ENCODE measurements around the gene KAT5.
"Not testable (repeated sequence)": the region's sequence is repeated elsewhere in the genome, so short reads cannot be mapped to it uniquely, and the experiment has no call there.

The KAT5 gene

DNA sequence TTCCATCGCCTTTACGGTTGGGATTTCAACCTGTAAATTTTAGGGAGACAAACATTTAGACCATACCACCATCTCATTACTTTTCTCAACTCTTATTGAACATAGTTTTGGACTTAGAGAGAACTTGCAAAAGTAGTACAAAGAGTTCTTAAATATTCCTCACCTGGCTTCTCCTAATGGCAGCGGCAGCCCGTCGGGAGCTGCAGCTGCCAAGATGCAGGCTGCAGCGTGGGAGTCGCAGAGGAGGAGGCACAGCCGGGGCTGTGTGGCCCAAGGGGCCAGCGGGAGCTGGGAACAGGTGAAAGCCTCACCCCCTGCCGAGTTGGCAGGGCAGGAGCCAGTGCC lies 31.6 kb downstream of the KAT5 start:
- DNase-seq (ENCODE audit: low read depth in 1 of 2, low spot score in 1 of 2): no peak

DNA sequence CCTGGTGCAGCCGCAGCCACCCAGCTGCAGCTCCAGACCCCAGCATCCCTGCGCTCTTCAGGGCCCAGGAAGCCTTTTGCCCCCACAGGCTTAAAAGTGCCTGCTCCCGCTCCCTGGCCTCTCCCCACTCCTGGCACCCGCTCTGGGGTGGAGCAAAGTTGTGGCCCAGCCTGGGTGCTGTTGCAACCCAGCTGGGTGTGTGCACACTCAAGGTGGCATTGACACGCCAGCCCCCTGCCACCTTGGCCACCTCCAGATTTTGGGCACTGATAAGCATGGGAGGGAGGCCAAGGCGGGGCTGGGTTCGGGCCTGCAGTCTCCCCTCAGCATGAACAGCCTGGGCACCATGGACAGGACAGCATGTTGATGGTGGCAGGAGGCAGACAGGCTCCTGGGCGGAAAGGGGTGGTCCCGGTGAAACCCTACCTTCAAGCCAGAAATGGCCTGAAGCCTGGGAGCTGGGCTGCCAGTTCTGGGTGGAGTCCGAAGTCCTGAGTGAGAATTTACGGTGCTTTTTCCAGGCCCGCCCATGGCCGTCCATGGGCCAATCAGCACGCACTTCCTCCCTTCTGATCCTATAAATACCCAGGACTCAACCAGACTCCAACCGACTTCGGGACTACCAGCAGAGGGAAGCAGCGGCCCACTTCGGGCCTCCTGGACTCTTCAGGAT lies 32.1 kb downstream of the KAT5 start:
- DNase-seq (ENCODE audit: low read depth in 1 of 2, low spot score in 1 of 2): no peak

DNA sequence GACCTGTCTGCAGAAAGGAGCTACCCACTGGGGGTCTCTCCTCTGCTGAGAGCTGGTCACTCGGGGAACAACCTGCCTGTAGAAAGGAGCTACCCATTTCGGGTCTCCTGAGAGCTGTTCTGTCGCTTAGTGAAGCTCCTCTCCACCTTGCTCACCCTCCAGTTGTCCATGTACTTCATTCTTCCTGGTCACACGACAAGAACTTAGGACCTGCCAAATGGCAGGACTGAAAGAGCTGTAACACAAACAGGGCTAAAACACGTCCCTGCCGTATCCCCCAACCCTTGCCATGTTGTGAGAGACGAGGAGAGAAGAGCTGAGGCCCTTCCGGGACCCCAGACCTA lies 32.6 kb downstream of the KAT5 start:
- DNase-seq (ENCODE audit: low read depth in 1 of 2, low spot score in 1 of 2): no peak

DNA sequence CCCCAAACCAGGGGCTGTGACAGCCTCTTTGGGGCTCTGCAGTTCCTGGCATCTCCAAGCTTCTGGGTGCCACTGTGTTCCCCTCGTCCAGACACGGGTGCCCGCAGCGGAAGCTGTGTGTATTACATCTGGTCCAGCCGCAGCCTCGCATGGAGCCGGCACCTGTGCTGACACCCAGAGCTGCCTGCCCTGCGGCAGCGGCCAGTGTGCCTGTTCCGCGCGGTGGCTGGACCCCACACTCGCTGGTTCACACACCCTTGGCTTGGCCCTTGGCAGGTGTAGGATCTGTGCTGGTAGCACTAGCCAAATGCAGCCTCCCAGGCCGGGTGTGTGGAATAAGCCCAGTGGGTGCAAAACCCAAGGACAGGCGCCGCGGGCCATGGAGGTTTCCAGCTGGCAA lies 33.0 kb downstream of the KAT5 start:
- no peak for DNase-seq (ENCODE audit: low read depth in 1 of 2, low spot score in 1 of 2)

DNA sequence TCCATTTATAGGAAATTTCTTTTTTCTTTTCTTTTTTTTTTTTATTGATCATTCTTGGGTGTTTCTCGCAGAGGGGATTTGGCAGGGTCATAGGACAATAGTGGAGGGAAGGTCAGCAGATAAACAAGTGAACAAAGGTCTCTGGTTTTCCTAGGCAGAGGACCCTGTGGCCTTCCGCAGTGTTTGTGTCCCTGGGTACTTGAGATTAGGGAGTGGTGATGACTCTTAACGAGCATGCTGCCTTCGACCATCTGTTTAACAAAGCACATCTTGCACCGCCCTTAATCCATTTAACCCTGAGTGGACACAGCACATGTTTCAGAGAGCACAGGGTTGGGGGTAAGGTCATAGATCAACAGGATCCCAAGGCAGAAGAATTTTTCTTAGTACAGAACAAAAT lies 50.1 kb downstream of the KAT5 start:
- not testable (repeated sequence) for DNase-seq (ENCODE audit: low read depth in 1 of 2, low spot score in 1 of 2)

DNA sequence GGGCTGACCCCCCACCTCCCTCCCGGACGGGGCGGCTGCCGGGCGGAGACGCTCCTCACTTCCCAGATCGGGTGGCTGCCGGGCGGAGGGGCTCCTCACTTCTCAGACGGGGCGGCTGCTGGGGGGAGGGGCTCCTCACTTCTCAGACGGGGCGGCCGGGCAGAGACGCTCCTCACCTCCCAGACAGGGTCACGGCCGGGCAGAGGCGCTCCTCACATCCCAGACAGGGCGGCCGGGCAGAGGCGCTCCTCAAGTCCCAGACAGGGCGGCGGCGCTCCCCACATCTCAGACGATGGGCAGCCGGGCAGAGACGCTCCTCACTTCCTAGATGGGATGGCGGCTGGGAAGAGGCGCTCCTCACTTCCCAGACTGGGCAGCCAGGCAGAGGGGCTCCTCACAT lies 50.8 kb downstream of the KAT5 start:
- not testable (repeated sequence) for DNase-seq (ENCODE audit: low read depth in 1 of 2, low spot score in 1 of 2)

DNA sequence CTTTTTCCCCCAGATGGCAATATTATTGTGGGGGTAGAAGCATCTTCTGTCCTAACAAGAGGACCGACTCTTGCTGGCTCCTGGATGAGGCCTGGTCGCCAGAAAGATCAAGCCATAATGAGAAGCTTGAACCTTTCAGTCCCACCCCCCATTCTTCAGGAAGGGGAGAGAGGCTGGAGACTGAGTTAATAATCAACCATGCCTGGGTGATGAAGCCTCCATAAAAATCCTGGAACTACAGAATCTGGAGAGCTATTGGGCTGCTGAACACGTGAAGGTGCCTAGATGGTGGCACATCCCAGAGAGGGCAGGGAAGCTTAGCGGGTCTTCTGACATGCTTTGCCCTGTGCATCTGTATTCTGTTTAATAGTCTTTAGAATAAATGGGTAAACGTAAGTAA lies 52.4 kb downstream of the KAT5 start:
- DNase-seq (ENCODE audit: low read depth in 1 of 2, low spot score in 1 of 2): no peak

DNA sequence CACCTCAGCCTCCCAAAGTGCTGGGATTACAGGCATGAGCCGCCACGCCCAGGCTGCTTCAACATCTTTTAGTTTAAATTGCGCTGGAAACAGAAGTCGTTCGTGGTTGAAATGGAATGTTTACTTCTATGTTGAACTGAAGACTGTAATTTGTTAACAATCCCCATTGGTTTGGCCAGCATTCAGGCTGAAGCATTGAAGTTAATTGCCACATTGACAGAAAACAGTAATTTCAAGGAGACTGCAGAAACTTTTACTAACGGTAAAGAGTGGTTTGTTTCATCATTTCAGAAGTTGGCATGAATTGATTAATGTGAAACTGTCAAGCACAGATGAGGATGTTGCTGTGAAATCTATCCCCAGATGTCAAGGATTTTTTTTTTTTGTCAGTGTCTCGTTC lies 54.5 kb downstream of the KAT5 start:
- no peak for DNase-seq (ENCODE audit: low read depth in 1 of 2, low spot score in 1 of 2)

DNA sequence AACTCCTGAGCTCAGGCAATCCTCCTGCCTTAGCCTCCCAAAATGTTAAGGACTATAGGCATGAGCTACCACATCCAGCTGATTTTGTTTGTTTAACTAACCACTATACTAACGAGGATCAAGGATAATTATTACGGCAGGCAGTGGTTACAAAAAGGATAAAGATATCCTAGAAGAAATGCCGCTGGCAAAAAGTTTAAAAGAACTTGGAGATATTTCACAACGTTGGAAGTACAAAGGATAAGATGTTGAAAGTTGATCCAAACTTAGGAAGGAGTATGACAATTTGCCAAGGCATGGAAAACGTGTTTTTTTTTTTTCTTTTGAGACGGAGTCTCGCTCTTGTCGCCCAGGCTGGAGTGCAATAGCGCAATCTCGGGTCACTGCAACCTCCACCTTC lies 55.4 kb downstream of the KAT5 start:
- no peak for DNase-seq (ENCODE audit: low read depth in 1 of 2, low spot score in 1 of 2)

DNA sequence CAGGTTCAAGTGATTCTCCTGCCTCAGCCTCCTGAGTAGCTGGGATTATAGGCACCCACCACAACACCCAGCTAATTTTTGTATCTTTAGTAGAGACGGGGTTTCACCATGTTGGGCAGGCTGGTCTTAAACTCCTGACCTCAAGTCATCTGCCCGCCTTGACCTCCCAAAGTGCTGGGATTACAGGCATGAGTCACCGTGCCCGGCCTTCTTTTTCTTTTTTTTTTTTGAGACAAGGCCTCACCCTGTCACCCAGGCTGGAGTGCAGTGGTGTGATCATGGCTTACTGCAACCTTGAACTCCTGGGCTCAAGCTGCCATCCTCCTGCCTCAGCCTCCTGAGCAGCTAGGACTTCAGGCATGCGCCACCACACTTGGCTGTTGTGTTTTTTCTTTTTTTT lies 55.8 kb downstream of the KAT5 start:
- DNase-seq (ENCODE audit: low read depth in 1 of 2, low spot score in 1 of 2): not testable (repeated sequence)

All from stimulated activated CD4-positive, alpha-beta T cell treated with anti-CD3 and anti-CD28 coated beads, Interleukin-15, amount 100 ng/mL, for 1 hour (primary cell).